HepG2 (cell line): Measurements from ENCODE around the gene GMPPA. TPM values are rescaled to one million over a fixed set of nuclear protein-coding genes. Genes with fewer than 3 reads are reported as not detected.

Source experiments
- ARNT ChIP-seq: fragments of 450-650 bp; IDR thresholded peaks from 2 replicates; pipeline ENCODE4 v1.6.1; 2017
- ARNTL ChIP-seq: sonication (generic); formaldehyde crosslinking; IDR thresholded peaks from 2 replicates; pipeline ENCODE4 v1.4.0; 2020; ENCODE audit warnings: mild to moderate bottlenecking, missing genetic modification reagents
- BHLHE40 ChIP-seq: IDR thresholded peaks from 2 replicates; pipeline ENCODE4 v1.6.1; 2011; ENCODE audit warnings: low read length, improper control_type of control experiment
- CC2D1A ChIP-seq: sonication (generic); formaldehyde crosslinking; IDR thresholded peaks from 2 replicates; pipeline ENCODE4 v1.8.1; 2023; ENCODE audit warnings: mild to moderate bottlenecking, missing genetic modification reagents
- CREM ChIP-seq, 2 experiments: sonication (generic) in 1 of 2; formaldehyde crosslinking in 1 of 2; IDR thresholded peaks; 2 replicates each; pipeline versions ENCODE4 v1.4.0 to v1.6.1; 2016 to 2020; ENCODE audit warnings: antibody characterized with exemption in 1 of 2, mild to moderate bottlenecking in 1 of 2, missing genetic modification reagents in 1 of 2
- ELF1 ChIP-seq: sonication (generic); formaldehyde crosslinking; IDR thresholded peaks from 2 replicates; pipeline ENCODE4 v1.4.0; 2020; ENCODE audit warnings: missing genetic modification reagents
- FOXJ3 ChIP-seq: sonication (generic); formaldehyde crosslinking; IDR thresholded peaks from 2 replicates; pipeline ENCODE4 v1.4.0; 2020; ENCODE audit warnings: missing genetic modification reagents, mild to moderate bottlenecking, borderline replicate concordance
- GMEB2 ChIP-seq: IDR thresholded peaks from 2 replicates; pipeline ENCODE4 v1.6.1; 2016; ENCODE audit warnings: missing biosample characterization, missing genetic modification reagents, low read depth
- NR2C2 ChIP-seq: sonication (generic); formaldehyde crosslinking; IDR thresholded peaks from 2 replicates; pipeline ENCODE4 v1.4.0; 2020; ENCODE audit warnings: missing genetic modification reagents, mild to moderate bottlenecking, moderate library complexity, borderline replicate concordance
- RARA ChIP-seq: IDR thresholded peaks from 2 replicates; pipeline ENCODE4 v1.6.1; 2016; ENCODE audit warnings: missing genetic modification reagents, missing compliant biosample characterization
- RNF219 ChIP-seq: sonication (generic); formaldehyde crosslinking; IDR thresholded peaks from 2 replicates; pipeline ENCODE4 v1.5.0; 2020; ENCODE audit warnings: mild to moderate bottlenecking, missing genetic modification reagents
- SETDB1 ChIP-seq: sonication (generic); formaldehyde crosslinking; IDR thresholded peaks from 2 replicates; pipeline ENCODE4 v1.5.1; 2020; ENCODE audit warnings: missing genetic modification reagents, mild to moderate bottlenecking, borderline replicate concordance
- SRF ChIP-seq: IDR thresholded peaks from 2 replicates; pipeline ENCODE4 v1.6.1; 2011; ENCODE audit warnings: mild to moderate bottlenecking, low read depth, low read length, moderate library complexity
- TIGD3 ChIP-seq: sonication (generic); formaldehyde crosslinking; IDR thresholded peaks from 2 replicates; pipeline ENCODE4 v1.5.1; 2020; ENCODE audit warnings: mild to moderate bottlenecking, missing genetic modification reagents, borderline replicate concordance
- ZC3H4 ChIP-seq: sonication (generic); formaldehyde crosslinking; IDR thresholded peaks from 2 replicates; pipeline ENCODE4 v1.4.0; 2020; ENCODE audit warnings: missing genetic modification reagents, borderline replicate concordance
- ZHX1 ChIP-seq: sonication (generic); formaldehyde crosslinking; IDR thresholded peaks from 2 replicates; pipeline ENCODE4 v1.8.1; 2022; ENCODE audit warnings: low read depth, mild to moderate bottlenecking, missing genetic modification reagents
- ZMYM4 ChIP-seq: sonication (generic); formaldehyde crosslinking; IDR thresholded peaks from 2 replicates; pipeline ENCODE4 v1.8.1; 2023; ENCODE audit warnings: mild to moderate bottlenecking, missing genetic modification reagents
- ZNF281 ChIP-seq: sonication (generic); formaldehyde crosslinking; IDR thresholded peaks from 2 replicates; pipeline ENCODE4 v1.4.0; 2020; ENCODE audit warnings: missing genetic modification reagents, borderline replicate concordance
- ZNF326 ChIP-seq: sonication (generic); formaldehyde crosslinking; IDR thresholded peaks from 2 replicates; pipeline ENCODE4 v1.4.0; 2020; ENCODE audit warnings: missing genetic modification reagents, borderline replicate concordance
- ZNF644 ChIP-seq: IDR thresholded peaks from 2 replicates; pipeline ENCODE4 v1.6.1; 2016; ENCODE audit warnings: low read depth
- polyA plus RNA-seq, 8 experiments: library from polyadenylated mRNA; depleted of rRNA in 3 of 8; stranded (reverse) in 7 of 8; unstranded in 1 of 8; fragments of >200 nt; fragmentation: Illumina TruSeq in 4 of 8; extraction: Trizol in 4 of 8; gene quantifications; 2 replicates each; pipeline versions ENCODE4 v1.2.1 to v1.2.3, GENCODE V29; 2011 to 2016; ENCODE audit warnings: low read depth in 4 of 8, missing spikeins in 1 of 8, mixed read lengths in 1 of 8; ENCODE audit not compliant: insufficient read depth in 1 of 8
- total RNA-seq, 5 experiments: library from RNA; depleted of rRNA; stranded (reverse); fragments of >200 nt; fragmentation: Illumina TruSeq; extraction: Trizol; gene quantifications; 2 replicates each; pipeline ENCODE4 v1.2.3, GENCODE V29; 2016; ENCODE audit warnings: low read depth in 1 of 5

The GMPPA gene
- total and polyA plus RNA-seq, 2 of the 13 experiments (the other 11 are each of a cell fraction or from before 2014, with no cell fraction given), result 81.1 to 106 TPM

GRCh38 chr2:219541611-219542180 is 43.0 kb downstream of the GMPPA start (continued):
- TF ChIP-seq SETDB1 (no peak), ZNF281 (CRISPR knock-in tag) (no peak), SRF (no peak), NR2C2 (peak; percentile 71; the same call in 1 of the 2 replicates), ARNTL (CRISPR knock-in tag) (peak; percentile 82), ZNF326 (CRISPR knock-in tag) (no peak), ARNT (no peak), ZMYM4 (CRISPR knock-in tag) (peak; percentile 86), ZHX1 (CRISPR knock-in tag) (peak; percentile 81), CC2D1A (CRISPR knock-in tag) (no peak), ELF1 (peak; percentile 85), TIGD3 (no peak), RARA (CRISPR knock-in tag) (no peak), ZC3H4 (CRISPR knock-in tag) (no peak), CREM (IDR thresholded peaks at IDR 0.05) (no peak), CREM (CRISPR knock-in tag; IDR thresholded peaks at IDR 0.05) (no peak), GMEB2 (CRISPR knock-in tag) (no peak), RNF219 (CRISPR knock-in tag) (no peak), BHLHE40 (no peak; the same call in 1 of the 2 replicates), FOXJ3 (CRISPR knock-in tag) (no peak), ZNF644 (CRISPR knock-in tag) (peak; percentile 63; the same call in 1 of the 2 replicates)
